Coronary artery (tissue), 2 donors: ENCODE measurements around the gene MORN5.
"Not testable (repeated sequence)": the region's sequence is repeated elsewhere in the genome, so short reads cannot be mapped to it uniquely, and the experiment has no call there.

Source experiments
- DNase-seq: peaks from one replicate; pipeline ENCODE4 v3.0.0-alpha.2; 2017; ENCODE audit warnings: low spot score
- H3K27ac ChIP-seq, 2 donors: fragments of 200-600 bp; sonication (generic); one replicate each; pipeline ENCODE4 v1.5.1; 2016 to 2019
- H3K4me3 ChIP-seq: fragments of 200-600 bp; sonication (generic); 2 replicates; pipeline ENCODE4 v1.5.1; 2016; ENCODE audit warnings: mild to moderate bottlenecking, moderate library complexity
- CTCF ChIP-seq: fragments of 200-600 bp; sonication (generic); IDR thresholded peaks from one replicate; pipeline ENCODE4 v1.5.1; 2019; ENCODE audit warnings: antibody characterized with exemption

Gene MORN5

GRCh38 chr9:122116040-122116439, 43.7 kb upstream of the MORN5 start:
- DNase-seq: no peak
- Histone ChIP-seq H3K4me3 (no peak overlapping the region), H3K27ac (no peak overlapping the region)
- TF ChIP-seq CTCF: no peak

- no peak for DNase-seq
- no peak for TF ChIP-seq CTCF
- H3K27ac ChIP-seq: no peak overlapping the region
- H3K4me3 ChIP-seq: no peak overlapping the region
Measured at GRCh38 chr9:122116448-122117173, 43.1 kb upstream of the MORN5 start.

- H3K4me3 ChIP-seq, DNase-seq, H3K27ac ChIP-seq: not testable (repeated sequence)
Measured at GRCh38 chr9:122117241-122117640, 42.5 kb upstream of the MORN5 start.

GRCh38 chr9:122118343-122119165, 41.2 kb upstream of the MORN5 start:
- no peak overlapping the region for H3K4me3 ChIP-seq
- no peak for DNase-seq
- TF ChIP-seq CTCF: no peak
- H3K27ac ChIP-seq: no peak overlapping the region

GRCh38 chr9:122119166-122119521, 40.6 kb upstream of the MORN5 start:
- TF ChIP-seq CTCF: no peak
- DNase-seq: no peak
- H3K4me3 ChIP-seq: no peak overlapping the region
- no peak overlapping the region for H3K27ac ChIP-seq

GRCh38 chr9:122119721-122120120, 40.0 kb upstream of the MORN5 start:
- DNase-seq: no peak
- TF ChIP-seq CTCF: no peak
- no peak overlapping the region for H3K4me3 ChIP-seq
- no peak overlapping the region for H3K27ac ChIP-seq

GRCh38 chr9:122120316-122121071, 39.2 kb upstream of the MORN5 start:
- TF ChIP-seq CTCF: no peak
- no peak overlapping the region for H3K4me3 ChIP-seq
- H3K27ac ChIP-seq: no peak overlapping the region
- no peak for DNase-seq
